Transverse colon (tissue), 4 donors: ENCODE data around the gene GJD3. TPM values are rescaled to one million over a fixed set of nuclear protein-coding genes. Genes with fewer than 3 reads are reported as not detected.
A peak's percentile ranks its signal among the peaks of the same experiment; 100 is the strongest.

Experiments
- DNase-seq: peaks from one replicate; pipeline ENCODE4 v3.0.0-alpha.2; 2019
- H3K27ac ChIP-seq, 4 donors: fragments of 200-600 bp; sonication (generic); 2 replicates each; pipeline ENCODE4 v1.5.1; 2016 to 2018; ENCODE audit warnings: inconsistent platforms in 4 of 4
- H3K27me3 ChIP-seq: fragments of 200-600 bp; sonication (generic); 2 replicates; pipeline ENCODE4 v1.5.1; 2017; ENCODE audit warnings: inconsistent platforms
- H3K36me3 ChIP-seq, 4 donors: fragments of 200-600 bp; sonication (generic); 2 replicates each; pipeline ENCODE4 v1.5.1; 2017 to 2019; ENCODE audit warnings: inconsistent platforms in 4 of 4
- H3K4me1 ChIP-seq, 4 donors: fragments of 200-600 bp; sonication (generic); 2 replicates each; pipeline ENCODE4 v1.5.1; 2017 to 2020; ENCODE audit warnings: inconsistent platforms in 4 of 4
- H3K4me3 ChIP-seq, 4 donors: fragments of 200-600 bp; sonication (generic); 1 replicate in 1 of 4; 2 replicates in 3 of 4; pipeline versions ENCODE4 v1.5.1 to v1.6.1; 2017 to 2019; ENCODE audit warnings: inconsistent platforms in 4 of 4
- H3K9me3 ChIP-seq, 2 donors: fragments of 200-600 bp; sonication (generic); 2 replicates each; pipeline ENCODE4 v1.5.1; 2017 to 2019; ENCODE audit warnings: inconsistent platforms in 2 of 2
- CTCF ChIP-seq, 5 experiments: fragments of 200-600 bp in 3 of 5; fragments of 450-650 bp in 2 of 5; sonication (generic) in 3 of 5; IDR thresholded peaks; 1 replicate in 2 of 5; 2 replicates in 3 of 5; pipeline ENCODE4 v1.5.1; 2016 to 2017; ENCODE audit warnings: antibody characterized with exemption in 5 of 5, inconsistent platforms in 3 of 5, mild to moderate bottlenecking in 2 of 5, moderate library complexity in 1 of 5
- EP300 ChIP-seq: sonication (generic); formaldehyde crosslinking; IDR thresholded peaks from one replicate; pipeline ENCODE4 v1.6.1; 2017; ENCODE audit warnings: antibody characterized with exemption, low read depth
- POLR2A ChIP-seq: fragments of 450-650 bp; IDR thresholded peaks from one replicate; pipeline ENCODE4 v1.6.1; 2016; ENCODE audit warnings: antibody characterized with exemption, mild to moderate bottlenecking, moderate library complexity
- POLR2AphosphoS5 ChIP-seq, 3 donors: sonication (generic); formaldehyde crosslinking; IDR thresholded peaks; one replicate each; pipeline ENCODE4 v1.6.1; 2016; ENCODE audit warnings: antibody characterized with exemption in 3 of 3
- WGBS, 2 donors: methylation state at CpG; one replicate each; pipeline ENCODE4 v1.1.5; 2018; ENCODE audit warnings: low coverage in 1 of 2; 5-methylcytosine and 5-hydroxymethylcytosine counted together
- in situ Hi-C, 4 donors: fragments of 200-750 bp; cut with MboI; loops; one replicate each; pipeline versions ENCODE4 v1.15.0 to v1.15.1; 2017; ENCODE audit warnings: low sequenced_read_pairs in 3 of 4, low pct_ligation_motif_present in 1 of 4, low pct_unique_long_range_greater_than_20kb in 1 of 4
- intact Hi-C: fragments of 100-400 bp; cut with DNase I; formaldehyde crosslinking; loops from one replicate; pipeline ENCODE4 v1.15.1; 2023; ENCODE audit warnings: low total_unique reads
- total RNA-seq, 4 donors: library from RNA; depleted of rRNA; stranded (reverse); fragments of >200 nt; gene quantifications; one replicate each; pipeline ENCODE4 v1.1.0, GENCODE V29; 2016

The GJD3 gene
- total RNA-seq, 4 donors from 2014 or later = not detected

GRCh38 chr17:40346765-40347158 lies 17.8 kb downstream of the GJD3 start:
- in situ Hi-C loops (no loop called here), intact Hi-C loops (no loop called here)
- H3K4me3 ChIP-seq = peak overlapping the region in 1 of 4 donors; percentile 89
- no peaks in the 10 kb centered on the region for H3K9me3 ChIP-seq
- WGBS, 2 donors = 22% methylated on average over 1 of the region's 1 CpG; no CpG with 5 or more reads in 1 of the 2 donors
- no peak for TF ChIP-seq POLR2AphosphoS5 (IDR thresholded peaks at IDR 0.05)
- TF ChIP-seq EP300 = no peak
- TF ChIP-seq POLR2A = no peak
- TF ChIP-seq CTCF (IDR thresholded peaks at IDR 0.05) = no peak
- peak overlapping the region; percentile 94 to 95 (median 95) for H3K27ac ChIP-seq
- peaks cover 0 to under 1% (median 0%) of the 10 kb centered on the region in 4 donors for H3K36me3 ChIP-seq
- DNase-seq = no peak
- H3K27me3 ChIP-seq = no peaks in the 10 kb centered on the region
- peaks cover 55 to 87% (median 71%) of the 10 kb centered on the region in 4 donors for H3K4me1 ChIP-seq

DNA sequence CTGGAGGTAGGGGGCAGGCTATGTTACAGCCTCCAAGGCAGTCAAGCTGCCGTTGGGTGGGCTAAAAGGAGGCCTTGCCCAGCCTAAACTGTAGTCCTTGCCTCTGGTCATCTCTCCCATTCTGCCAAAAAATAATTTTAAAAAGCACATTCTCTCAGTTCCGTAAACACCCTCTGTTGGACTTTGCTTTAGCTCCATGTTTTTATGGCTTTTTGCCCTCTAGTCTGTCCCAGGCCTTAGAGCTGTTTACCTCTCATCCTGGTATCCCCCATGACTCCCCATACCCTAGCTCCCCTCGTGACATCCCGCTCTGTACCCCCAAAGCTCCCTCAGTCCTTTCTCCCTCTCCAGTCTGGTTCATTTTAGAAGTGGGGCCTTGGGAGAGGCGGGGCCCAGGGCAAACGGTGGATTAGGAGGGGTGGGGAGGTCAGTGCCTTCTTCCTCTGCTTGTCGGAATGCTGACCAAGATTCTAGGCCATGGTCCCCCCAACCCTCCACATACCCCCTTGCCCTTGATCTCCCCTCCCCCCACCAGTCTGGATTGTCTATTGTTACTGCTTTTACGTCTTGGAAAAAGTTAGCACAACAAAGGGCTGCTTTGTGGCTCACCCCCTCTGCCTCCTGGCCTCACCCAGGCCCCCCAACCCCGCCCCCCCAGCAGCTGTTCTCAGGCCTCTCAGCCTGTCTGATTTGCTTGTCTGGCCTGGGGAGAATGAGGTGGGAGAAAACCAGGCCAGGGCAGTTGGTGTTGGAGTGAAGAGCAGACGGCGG lies 18.4 kb downstream of the GJD3 start:
- intact Hi-C loops (no loop called here), in situ Hi-C loops (no loop called here)
- no peaks in the 10 kb centered on the region for H3K27me3 ChIP-seq
- DNase-seq = no peak
- WGBS, 2 donors = 32 to 35% methylated on average over 4 to 11 of the region's 11 CpGs
- H3K4me3 ChIP-seq = peak overlapping the region in 3 of 4 donors; percentile 72 to 89 (median 83)
- TF ChIP-seq POLR2A = no peak
- H3K27ac ChIP-seq = peak overlapping the region; percentile 94 to 95 (median 95)
- H3K4me1 ChIP-seq = peaks cover 55 to 82% (median 72%) of the 10 kb centered on the region in 4 donors
- H3K36me3 ChIP-seq = no peaks in the 10 kb centered on the region
- no peaks in the 10 kb centered on the region for H3K9me3 ChIP-seq

DNA sequence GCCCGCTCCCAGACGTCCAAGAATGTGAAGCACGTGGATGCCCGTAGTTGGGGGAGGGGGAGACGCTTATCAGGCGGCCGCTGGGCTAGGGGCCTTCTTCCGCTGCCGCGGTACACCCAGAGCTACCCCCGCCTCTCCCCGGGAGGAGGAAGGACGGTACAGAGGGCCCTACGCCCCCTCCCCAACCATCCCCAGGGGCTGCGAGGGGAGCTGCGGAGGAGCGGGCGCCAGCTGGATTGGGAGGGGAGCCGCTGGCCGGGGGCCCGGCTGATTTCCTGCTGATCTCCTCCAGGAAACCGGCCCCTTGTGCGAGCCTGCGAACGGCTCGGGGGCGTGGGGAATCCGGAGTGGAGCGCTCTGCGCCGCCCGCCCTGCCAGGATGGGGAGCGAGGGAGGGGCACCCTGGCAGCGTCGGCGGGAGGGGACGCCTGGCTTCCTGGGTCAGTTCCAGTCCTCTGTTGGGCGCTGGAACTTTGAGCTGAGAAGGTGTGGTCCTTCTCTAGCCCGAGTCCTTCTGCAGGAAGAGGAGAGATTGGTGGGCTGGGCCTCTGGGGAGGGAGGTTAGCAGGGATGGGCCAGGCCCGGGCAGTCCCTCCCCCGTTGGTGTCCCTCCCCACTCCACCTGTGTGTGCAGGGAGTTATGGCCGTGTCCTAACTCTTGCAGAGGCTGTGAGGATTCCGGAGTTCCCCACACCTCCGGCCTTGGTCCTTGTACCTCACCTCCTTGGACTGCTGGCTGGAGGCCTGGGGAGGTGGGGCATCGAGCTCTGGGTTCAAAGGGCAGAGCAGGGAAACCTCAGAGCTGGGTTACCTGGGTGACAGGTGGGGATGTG lies 19.2 kb downstream of the GJD3 start:
- H3K36me3 ChIP-seq = no peaks in the 10 kb centered on the region
- H3K9me3 ChIP-seq = no peaks in the 10 kb centered on the region
- peaks cover 54 to 81% (median 75%) of the 10 kb centered on the region in 4 donors for H3K4me1 ChIP-seq
- DNase-seq = peak; percentile 91
- peak overlapping the region; percentile 94 to 95 (median 95) for H3K27ac ChIP-seq
- in situ Hi-C loops (no loop called here), intact Hi-C loops (no loop called here)
- H3K27me3 ChIP-seq = no peaks in the 10 kb centered on the region
- WGBS, 2 donors = 11% methylated on average over 27 of the region's 45 CpGs; no CpG with 5 or more reads in 1 of the 2 donors
- TF ChIP-seq EP300 (peak; percentile 27), POLR2AphosphoS5 (IDR thresholded peaks at IDR 0.05) (peak; percentile 62 to 85 (median 81)), CTCF (IDR thresholded peaks at IDR 0.05) (no peak), POLR2A (peak; percentile 87)
- peak overlapping the region; percentile 46 to 89 (median 78) for H3K4me3 ChIP-seq

DNA sequence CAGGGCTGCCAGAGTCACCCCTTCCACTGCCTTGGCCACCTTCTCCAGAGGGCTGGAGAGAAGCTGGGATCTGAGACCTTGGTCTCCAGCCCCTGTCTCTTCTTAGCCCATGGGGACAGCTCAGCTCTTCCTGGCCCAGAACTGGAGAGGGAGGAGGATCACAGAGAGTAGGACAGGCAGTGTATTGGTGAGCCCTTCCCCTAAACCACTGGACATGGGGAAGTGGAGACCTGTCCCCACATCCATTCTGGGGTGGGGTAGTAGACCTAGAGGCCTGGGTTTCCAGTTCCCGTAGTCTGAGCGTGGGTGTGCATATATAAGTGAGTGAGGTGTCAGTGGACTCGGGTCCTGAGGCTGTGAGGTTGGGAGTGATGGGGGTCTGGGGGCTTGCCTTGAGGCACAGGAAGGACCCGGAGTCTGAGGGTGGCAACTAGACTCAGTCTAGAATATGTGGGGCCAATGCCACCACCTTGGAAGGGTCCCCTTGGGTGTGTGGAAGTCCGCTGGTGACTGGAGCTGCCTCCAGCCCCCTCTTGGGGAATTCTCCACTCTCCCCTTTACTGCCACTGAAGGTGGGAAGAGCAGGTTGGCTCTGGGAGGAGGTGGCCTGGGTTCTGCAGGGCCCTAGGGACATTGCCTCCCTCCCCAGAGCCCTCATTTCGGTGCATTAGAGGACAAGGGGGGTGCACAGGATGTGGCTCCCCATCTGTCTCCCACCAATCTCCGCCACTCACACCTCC lies 19.9 kb downstream of the GJD3 start:
- intact Hi-C loops = no loop called here
- in situ Hi-C loops = no loop called here
- H3K27ac ChIP-seq = peak overlapping the region; percentile 94 to 95 (median 95)
- peak overlapping the region; percentile 46 to 89 (median 78) for H3K4me3 ChIP-seq
- H3K4me1 ChIP-seq = peaks cover 48 to 81% (median 69%) of the 10 kb centered on the region in 4 donors
- no peaks in the 10 kb centered on the region for H3K36me3 ChIP-seq
- no peaks in the 10 kb centered on the region for H3K27me3 ChIP-seq
- H3K9me3 ChIP-seq = no peaks in the 10 kb centered on the region
- TF ChIP-seq POLR2A = no peak
- TF ChIP-seq POLR2AphosphoS5 (IDR thresholded peaks at IDR 0.05) = peak in 2 of 3 donors; percentile 5 to 8
- TF ChIP-seq CTCF (IDR thresholded peaks at IDR 0.05) = no peak
- no peak for TF ChIP-seq EP300
- WGBS, 2 donors = 49% methylated on average over 7 of the region's 7 CpGs; no CpG with 5 or more reads in 1 of the 2 donors
- peak; percentile 26 for DNase-seq
